K562 (cell line): Measurements from ENCODE around the gene OSBPL10. TPM values are rescaled to one million over a fixed set of nuclear protein-coding genes. Genes with fewer than 3 reads are reported as not detected.

ENCODE experiments used
- ATAC-seq: fragments of 200-7000 bp; cut with Tn5 transposase; 3 replicates; pipeline ENCODE4 v1.9.1; 2020; ENCODE audit warnings: moderate library complexity
- BruUV-seq: library from RNA; stranded (reverse); fragments of 400-500 nt; replicated peaks from 2 replicates; lab custom pipeline; 2021; lab: Mats Ljungman, UMichigan
- CTCF ChIA-PET: fragments of 300-600 bp; formaldehyde crosslinking; extraction: SDS; loops from one replicate; lab custom pipeline; 2021; ENCODE audit warnings: low intra/inter-chr PET ratio; lab: Yijun Ruan, JAX
- POLR2A ChIA-PET: fragments of 300-600, 350-650 bp; sonication (Branson Sonifier 250); formaldehyde crosslinking; extraction: SDS; loops from one replicate; lab custom pipeline; 2021; ENCODE audit warnings: antibody characterized with exemption, inconsistent platforms; lab: Yijun Ruan, JAX
- DNase-seq, 4 experiments: peaks; one replicate each; pipeline versions ENCODE4 v3.0.0 to v3.0.0-alpha.2; 2011 to 2018; ENCODE audit warnings: low spot score in 3 of 4, mixed read lengths in 3 of 4; ENCODE audit errors: extremely low read depth in 1 of 4
- FAIRE-seq: peaks from 2 replicates; lab custom pipeline; 2011; peaks lifted over from hg19 to GRCh38; lab: Jason Lieb, UNC
- H2AFZ ChIP-seq: 2 replicates; pipeline ENCODE4 v1.6.0; 2011; ENCODE audit warnings: low read depth, low read length, control low read depth, inconsistent platforms
- H3K27ac ChIP-seq: fragments of 200-600 bp; 3 replicates; pipeline ENCODE4 v1.8.0; 2011; ENCODE audit warnings: low read depth, mild to moderate bottlenecking, control low read depth, inconsistent platforms, low read length, moderate library complexity, mixed read lengths; ENCODE audit errors: extremely low read depth
- H3K27me3 ChIP-seq, 2 experiments: fragments of 300-600 bp in 1 of 2; 2 replicates in 1 of 2; 3 replicates in 1 of 2; pipeline versions ENCODE4 v1.6.0 to v1.8.0; 2011; ENCODE audit warnings: inconsistent platforms in 2 of 2, low read length in 2 of 2, mild to moderate bottlenecking in 1 of 2, mixed read lengths in 1 of 2, moderate library complexity in 1 of 2; ENCODE audit not compliant: control insufficient read depth in 2 of 2, insufficient read depth in 2 of 2
- H3K36me3 ChIP-seq: fragments of 300-600 bp; 3 replicates; pipeline ENCODE4 v1.8.0; 2011; ENCODE audit warnings: mild to moderate bottlenecking, low read length, inconsistent platforms; ENCODE audit not compliant: control insufficient read depth, insufficient read depth
- H3K4me1 ChIP-seq, 2 experiments: fragments of 200-600 bp in 1 of 2; replicated peaks in 1 of 2; 2 replicates in 1 of 2; 3 replicates in 1 of 2; pipeline versions ENCODE4 v1.5.1 to v1.8.0; 2011; ENCODE audit warnings: inconsistent platforms in 2 of 2, low read length in 2 of 2, mild to moderate bottlenecking in 1 of 2, mixed read lengths in 1 of 2, moderate library complexity in 1 of 2; ENCODE audit not compliant: control insufficient read depth in 2 of 2, insufficient read depth in 2 of 2
- H3K4me2 ChIP-seq: 2 replicates; pipeline ENCODE4 v1.6.1; 2011; ENCODE audit warnings: low read length, control low read depth, inconsistent platforms, mixed read lengths; ENCODE audit not compliant: insufficient read depth
- H3K4me3 ChIP-seq: fragments of 200-600 bp; sonication (generic), shearing (Covaris generic); 2 replicates; pipeline ENCODE4 v1.5.1; 2016; ENCODE audit warnings: control low read depth, inconsistent platforms
- H3K79me2 ChIP-seq: fragments of 200-600 bp; 3 replicates; pipeline ENCODE4 v1.8.0; 2011; ENCODE audit warnings: low read length, inconsistent platforms; ENCODE audit not compliant: control insufficient read depth, insufficient read depth
- H3K9ac ChIP-seq, 2 experiments: 2 replicates each; pipeline versions ENCODE4 v1.6.0 to v1.6.1; 2011; ENCODE audit warnings: low read depth in 2 of 2, low read length in 2 of 2, control low read depth in 1 of 2, inconsistent platforms in 1 of 2, mild to moderate bottlenecking in 1 of 2, mixed read lengths in 1 of 2; ENCODE audit not compliant: insufficient read depth in 1 of 2
- H3K9me1 ChIP-seq: one replicate; pipeline ENCODE4 v1.6.0; 2011; ENCODE audit warnings: inconsistent platforms, mild to moderate bottlenecking, low read length, moderate library complexity; ENCODE audit not compliant: control insufficient read depth, insufficient read depth
- H3K9me3 ChIP-seq: replicated peaks from 2 replicates; pipeline ENCODE4 v1.5.1; 2011; ENCODE audit warnings: low read depth, low read length, inconsistent platforms; ENCODE audit not compliant: control insufficient read depth, insufficient read depth
- H4K20me1 ChIP-seq: replicated peaks from 2 replicates; pipeline ENCODE4 v1.6.1; 2011; ENCODE audit warnings: low read length, inconsistent platforms, mixed read lengths; ENCODE audit not compliant: control insufficient read depth, insufficient read depth
- ATF1 ChIP-seq, 2 experiments: fragments of 450-650 bp in 1 of 2; IDR thresholded peaks; 2 replicates each; pipeline ENCODE4 v1.6.1; 2016; ENCODE audit warnings: missing compliant biosample characterization in 1 of 2, missing genetic modification characterization in 1 of 2
- EP400 ChIP-seq: fragments of 450-650 bp; IDR thresholded peaks from 2 replicates; pipeline ENCODE4 v1.6.1; 2017; ENCODE audit warnings: antibody characterized with exemption, mild to moderate bottlenecking, moderate library complexity
- ZNF133 ChIP-seq: fragments of 250-450 bp; sonication (Bioruptor Pico); IDR thresholded peaks from 2 replicates; pipeline ENCODE4 v1.4.0; 2020; ENCODE audit warnings: mild to moderate bottlenecking
- WGBS: fragments of 100-300 bp; shearing (Covaris generic); methylation state at CpG from one replicate; pipeline ENCODE4 v1.1.6; 2016; ENCODE audit warnings: low coverage, mixed read lengths; ENCODE audit not compliant: insufficient coverage; ENCODE audit errors: missing lambda C conversion rate; 5-methylcytosine and 5-hydroxymethylcytosine counted together
- in situ Hi-C: fragments of 300-500 bp; cut with MboI; formaldehyde crosslinking; loops from 4 replicates; pipeline ENCODE4 v1.15.0; 2018; ENCODE audit warnings: inconsistent platforms, mixed read lengths
- intact Hi-C: fragments of 100-400 bp; cut with micrococcal nuclease; formaldehyde crosslinking; loops from 2 replicates; pipeline ENCODE4 v1.14.2; 2022
- polyA plus RNA-seq, 8 experiments: library from polyadenylated mRNA; depleted of rRNA in 4 of 8; stranded (reverse) in 5 of 8; unstranded in 3 of 8; fragments of >200 nt; fragmentation: Nextera tagmentation in 2 of 8; fragmentation: Illumina TruSeq in 1 of 8; extraction: Ambion mirVana in 2 of 8; extraction: Trizol in 1 of 8; gene quantifications; 2 replicates each; pipeline versions ENCODE4 v1.2.1 to v1.2.3, GENCODE V29; 2011 to 2014; ENCODE audit warnings: inconsistent platforms in 1 of 8, missing spikeins in 1 of 8
- total RNA-seq, 7 experiments: library from RNA; depleted of rRNA in 6 of 7; stranded (reverse); fragments of >200 nt in 6 of 7; fragmentation: Illumina TruSeq in 2 of 7; extraction: Trizol in 2 of 7; gene quantifications; 2 replicates each; pipeline versions ENCODE4 v1.2.1 to v1.2.3, GENCODE V29; 2011 to 2021; ENCODE audit warnings: low replicate concordance in 1 of 7
- TF ChIP-seq, protein P1 (sequence below): fragments of 200-800 bp; sonication (Bioruptor generic); IDR thresholded peaks from 2 replicates; pipeline ENCODE4 v1.6.1; 2016; ENCODE audit warnings: missing genetic modification characterization, missing compliant biosample characterization
- TF ChIP-seq, protein P2 (sequence below): fragments of 200-800 bp; sonication (Bioruptor generic); IDR thresholded peaks from 2 replicates; pipeline ENCODE4 v1.6.1; 2017; ENCODE audit warnings: missing genetic modification characterization, missing compliant biosample characterization

OSBPL10 gene
- total and polyA plus RNA-seq, 9 of the 15 experiments (the other 6 are each of a cell fraction or from before 2014, with no cell fraction given) = 0.03 to 0.19 (median 0.14) TPM; not detected in 2

DNA sequence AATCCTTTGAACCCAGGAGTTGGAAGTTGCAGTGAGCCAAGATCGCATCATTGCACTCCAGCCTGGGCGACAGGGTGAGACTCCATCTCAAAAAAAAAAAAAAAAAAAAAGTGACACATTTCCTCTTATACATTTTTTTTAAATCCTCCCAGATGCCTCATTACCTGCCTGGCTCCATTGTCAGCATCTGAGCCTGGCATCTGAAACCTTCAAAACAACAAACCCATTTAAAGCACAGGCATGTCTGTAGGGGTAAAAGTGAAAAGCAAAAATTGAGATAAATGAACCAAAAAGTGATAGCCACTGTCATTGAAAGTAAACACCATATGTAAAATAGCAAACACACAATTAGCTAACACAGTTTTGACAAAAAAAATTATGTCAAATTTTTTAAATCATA is 38.6 kb downstream of the OSBPL10 start:
- TF ChIP-seq ZNF133 (no peak), ATF1 (CRISPR knock-in tag; IDR thresholded peaks at IDR 0.05) (no peak), ATF1 (tag; IDR thresholded peaks at IDR 0.05) (no peak), EP400 (no peak)
- TF ChIP-seq, protein P1, sequence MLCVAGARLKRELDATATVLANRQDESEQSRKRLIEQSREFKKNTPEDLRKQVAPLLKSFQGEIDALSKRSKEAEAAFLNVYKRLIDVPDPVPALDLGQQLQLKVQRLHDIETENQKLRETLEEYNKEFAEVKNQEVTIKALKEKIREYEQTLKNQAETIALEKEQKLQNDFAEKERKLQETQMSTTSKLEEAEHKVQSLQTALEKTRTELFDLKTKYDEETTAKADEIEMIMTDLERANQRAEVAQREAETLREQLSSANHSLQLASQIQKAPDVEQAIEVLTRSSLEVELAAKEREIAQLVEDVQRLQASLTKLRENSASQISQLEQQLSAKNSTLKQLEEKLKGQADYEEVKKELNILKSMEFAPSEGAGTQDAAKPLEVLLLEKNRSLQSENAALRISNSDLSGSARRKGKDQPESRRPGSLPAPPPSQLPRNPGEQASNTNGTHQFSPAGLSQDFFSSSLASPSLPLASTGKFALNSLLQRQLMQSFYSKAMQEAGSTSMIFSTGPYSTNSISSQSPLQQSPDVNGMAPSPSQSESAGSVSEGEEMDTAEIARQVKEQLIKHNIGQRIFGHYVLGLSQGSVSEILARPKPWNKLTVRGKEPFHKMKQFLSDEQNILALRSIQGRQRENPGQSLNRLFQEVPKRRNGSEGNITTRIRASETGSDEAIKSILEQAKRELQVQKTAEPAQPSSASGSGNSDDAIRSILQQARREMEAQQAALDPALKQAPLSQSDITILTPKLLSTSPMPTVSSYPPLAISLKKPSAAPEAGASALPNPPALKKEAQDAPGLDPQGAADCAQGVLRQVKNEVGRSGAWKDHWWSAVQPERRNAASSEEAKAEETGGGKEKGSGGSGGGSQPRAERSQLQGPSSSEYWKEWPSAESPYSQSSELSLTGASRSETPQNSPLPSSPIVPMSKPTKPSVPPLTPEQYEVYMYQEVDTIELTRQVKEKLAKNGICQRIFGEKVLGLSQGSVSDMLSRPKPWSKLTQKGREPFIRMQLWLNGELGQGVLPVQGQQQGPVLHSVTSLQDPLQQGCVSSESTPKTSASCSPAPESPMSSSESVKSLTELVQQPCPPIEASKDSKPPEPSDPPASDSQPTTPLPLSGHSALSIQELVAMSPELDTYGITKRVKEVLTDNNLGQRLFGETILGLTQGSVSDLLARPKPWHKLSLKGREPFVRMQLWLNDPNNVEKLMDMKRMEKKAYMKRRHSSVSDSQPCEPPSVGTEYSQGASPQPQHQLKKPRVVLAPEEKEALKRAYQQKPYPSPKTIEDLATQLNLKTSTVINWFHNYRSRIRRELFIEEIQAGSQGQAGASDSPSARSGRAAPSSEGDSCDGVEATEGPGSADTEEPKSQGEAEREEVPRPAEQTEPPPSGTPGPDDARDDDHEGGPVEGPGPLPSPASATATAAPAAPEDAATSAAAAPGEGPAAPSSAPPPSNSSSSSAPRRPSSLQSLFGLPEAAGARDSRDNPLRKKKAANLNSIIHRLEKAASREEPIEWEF (CRISPR knock-in tag) = no peak
- TF ChIP-seq, protein P2, sequence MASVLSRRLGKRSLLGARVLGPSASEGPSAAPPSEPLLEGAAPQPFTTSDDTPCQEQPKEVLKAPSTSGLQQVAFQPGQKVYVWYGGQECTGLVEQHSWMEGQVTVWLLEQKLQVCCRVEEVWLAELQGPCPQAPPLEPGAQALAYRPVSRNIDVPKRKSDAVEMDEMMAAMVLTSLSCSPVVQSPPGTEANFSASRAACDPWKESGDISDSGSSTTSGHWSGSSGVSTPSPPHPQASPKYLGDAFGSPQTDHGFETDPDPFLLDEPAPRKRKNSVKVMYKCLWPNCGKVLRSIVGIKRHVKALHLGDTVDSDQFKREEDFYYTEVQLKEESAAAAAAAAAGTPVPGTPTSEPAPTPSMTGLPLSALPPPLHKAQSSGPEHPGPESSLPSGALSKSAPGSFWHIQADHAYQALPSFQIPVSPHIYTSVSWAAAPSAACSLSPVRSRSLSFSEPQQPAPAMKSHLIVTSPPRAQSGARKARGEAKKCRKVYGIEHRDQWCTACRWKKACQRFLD (CRISPR knock-in tag) = no peak
- FAIRE-seq (no peak), ATAC-seq (no peak), DNase-seq (no peak)
- BruUV-seq = no TSS peak
- no peaks in the 10 kb centered on the region for H3K9me3 ChIP-seq
- H3K27ac ChIP-seq = no peak overlapping the region
- intact Hi-C loops (no loop called here), in situ Hi-C loops (no loop called here)
- H3K4me3 ChIP-seq = no peak overlapping the region
- H3K36me3 ChIP-seq = no peaks in the 10 kb centered on the region
- CTCF ChIA-PET = no interaction called here
- H3K27me3 ChIP-seq = peaks cover 0 to 9% of the 10 kb centered on the region in 2 experiments; a peak in 1 of 5 replicates
- no peaks in the 10 kb centered on the region for H3K9me1 ChIP-seq
- no peaks in the 10 kb centered on the region for H3K4me1 ChIP-seq
- no peak overlapping the region for H3K9ac ChIP-seq
- no peak overlapping the region for H2AFZ ChIP-seq
- no peak overlapping the region for H3K4me2 ChIP-seq
- POLR2A ChIA-PET = no interaction called here
- H3K79me2 ChIP-seq = no peaks in the 10 kb centered on the region
- WGBS = 0% methylated on average over 2 of the region's 2 CpGs
- H4K20me1 ChIP-seq = no peaks in the 10 kb centered on the region
